HEK293 (cell line): ENCODE results near the gene UBB.
A peak's percentile ranks its signal among the peaks of the same experiment; 100 is the strongest.

ENCODE experiments used
- IKZF3 ChIP-seq: fragments of 450-650 bp; IDR thresholded peaks from 2 replicates; pipeline ENCODE4 v1.5.0; 2018; ENCODE audit warnings: missing biosample characterization, mild to moderate bottlenecking, missing genetic modification characterization, moderate library complexity
- MEIS1 ChIP-seq: sonication (generic); formaldehyde crosslinking; IDR thresholded peaks from 2 replicates; pipeline ENCODE4 v1.8.1; 2022; ENCODE audit warnings: missing genetic modification reagents, mild to moderate bottlenecking, borderline replicate concordance
- MYNN ChIP-seq: fragments of 450-650 bp; formaldehyde crosslinking; IDR thresholded peaks from 2 replicates; pipeline ENCODE4 v1.5.1; 2016; ENCODE audit warnings: missing biosample characterization, missing genetic modification characterization, borderline replicate concordance
- SALL2 ChIP-seq: fragments of 450-650 bp; formaldehyde crosslinking; IDR thresholded peaks from 2 replicates; pipeline ENCODE4 v1.5.0; 2017; ENCODE audit warnings: missing biosample characterization, mild to moderate bottlenecking, missing genetic modification characterization, borderline replicate concordance
- SP3 ChIP-seq: fragments of 450-650 bp; formaldehyde crosslinking; IDR thresholded peaks from 2 replicates; pipeline ENCODE4 v1.5.1; 2016; ENCODE audit warnings: missing biosample characterization, missing genetic modification characterization
- SP7 ChIP-seq: fragments of 450-650 bp; formaldehyde crosslinking; IDR thresholded peaks from 2 replicates; pipeline ENCODE4 v1.5.1; 2016; ENCODE audit warnings: missing biosample characterization, missing genetic modification characterization
- TRIM28 ChIP-seq: IDR thresholded peaks from 2 replicates; pipeline ENCODE4 v1.6.1; 2011; ENCODE audit warnings: low read length, control low read depth, borderline replicate concordance
- WT1 ChIP-seq: fragments of 450-650 bp; formaldehyde crosslinking; IDR thresholded peaks from 2 replicates; pipeline ENCODE4 v1.5.1; 2016; ENCODE audit warnings: missing biosample characterization, missing genetic modification characterization
- YY2 ChIP-seq: fragments of 450-650 bp; formaldehyde crosslinking; IDR thresholded peaks from 2 replicates; pipeline ENCODE4 v1.5.1; 2016; ENCODE audit warnings: missing biosample characterization, missing genetic modification characterization
- ZBTB7A ChIP-seq: fragments of 450-650 bp; formaldehyde crosslinking; IDR thresholded peaks from 2 replicates; pipeline ENCODE4 v1.5.1; 2016; ENCODE audit warnings: low read depth, missing biosample characterization, missing genetic modification characterization
- ZBTB8A ChIP-seq: fragments of 450-650 bp; formaldehyde crosslinking; IDR thresholded peaks from 2 replicates; pipeline ENCODE4 v1.5.1; 2016; ENCODE audit warnings: missing biosample characterization, missing genetic modification characterization
- ZNF112 ChIP-seq: fragments of 450-650 bp; formaldehyde crosslinking; IDR thresholded peaks from 2 replicates; pipeline ENCODE4 v1.5.0; 2017; ENCODE audit warnings: missing biosample characterization, missing genetic modification characterization
- ZNF132 ChIP-seq: fragments of 450-650 bp; formaldehyde crosslinking; IDR thresholded peaks from 2 replicates; pipeline ENCODE4 v1.5.1; 2017; ENCODE audit warnings: missing biosample characterization, missing genetic modification characterization, borderline replicate concordance
- ZNF140 ChIP-seq: fragments of 450-650 bp; formaldehyde crosslinking; IDR thresholded peaks from 2 replicates; pipeline ENCODE4 v1.5.1; 2016; ENCODE audit warnings: missing biosample characterization, missing genetic modification characterization
- ZNF146 ChIP-seq: fragments of 450-650 bp; formaldehyde crosslinking; IDR thresholded peaks from 2 replicates; pipeline ENCODE4 v1.5.1; 2016; ENCODE audit warnings: missing biosample characterization, missing genetic modification characterization
- ZNF155 ChIP-seq: fragments of 450-650 bp; formaldehyde crosslinking; IDR thresholded peaks from 2 replicates; pipeline ENCODE4 v1.5.1; 2016; ENCODE audit warnings: missing biosample characterization, missing genetic modification characterization
- ZNF223 ChIP-seq: fragments of 450-650 bp; formaldehyde crosslinking; IDR thresholded peaks from 2 replicates; pipeline ENCODE4 v1.5.1; 2016; ENCODE audit warnings: missing biosample characterization, missing genetic modification characterization
- ZNF350 ChIP-seq: fragments of 450-650 bp; formaldehyde crosslinking; IDR thresholded peaks from 2 replicates; pipeline ENCODE4 v1.5.0; 2017; ENCODE audit warnings: missing biosample characterization, mild to moderate bottlenecking, missing genetic modification characterization
- ZNF354C ChIP-seq: fragments of 450-650 bp; formaldehyde crosslinking; IDR thresholded peaks from 2 replicates; pipeline ENCODE4 v1.5.1; 2016; ENCODE audit warnings: missing biosample characterization, missing genetic modification characterization, low read depth, borderline replicate concordance
- ZNF426 ChIP-seq: fragments of 450-650 bp; formaldehyde crosslinking; IDR thresholded peaks from 2 replicates; pipeline ENCODE4 v1.5.1; 2017; ENCODE audit warnings: missing biosample characterization, missing genetic modification characterization, mild to moderate bottlenecking, inconsistent platforms, moderate library complexity
- ZNF623 ChIP-seq: fragments of 450-650 bp; formaldehyde crosslinking; IDR thresholded peaks from 2 replicates; pipeline ENCODE4 v1.5.1; 2016; ENCODE audit warnings: missing biosample characterization, missing genetic modification characterization
- ZNF76 ChIP-seq: fragments of 450-650 bp; formaldehyde crosslinking; IDR thresholded peaks from 2 replicates; pipeline ENCODE4; 2016; ENCODE audit warnings: low read depth, missing biosample characterization, missing genetic modification characterization, borderline replicate concordance
- ZNF785 ChIP-seq: fragments of 450-650 bp; formaldehyde crosslinking; IDR thresholded peaks from 2 replicates; pipeline ENCODE4 v1.5.1; 2016; ENCODE audit warnings: missing biosample characterization, missing genetic modification characterization
- ZNF830 ChIP-seq: fragments of 450-650 bp; IDR thresholded peaks from 2 replicates; pipeline ENCODE4 v1.5.0; 2018; ENCODE audit warnings: missing biosample characterization, missing genetic modification characterization, low read depth, mild to moderate bottlenecking, moderate library complexity
- ZSCAN23 ChIP-seq: fragments of 450-650 bp; formaldehyde crosslinking; IDR thresholded peaks from 2 replicates; pipeline ENCODE4 v1.5.1; 2016; ENCODE audit warnings: missing biosample characterization, missing genetic modification characterization
- TF ChIP-seq, protein P1 (sequence below): fragments of 450-650 bp; formaldehyde crosslinking; IDR thresholded peaks from 2 replicates; pipeline ENCODE4 v1.5.1; 2017; ENCODE audit warnings: missing biosample characterization, missing genetic modification characterization
- TF ChIP-seq, protein P2 (sequence below): fragments of 450-650 bp; IDR thresholded peaks from 2 replicates; pipeline ENCODE4 v1.5.1; 2018; ENCODE audit warnings: missing biosample characterization, mild to moderate bottlenecking, missing genetic modification characterization
- TF ChIP-seq, protein P3 (sequence below): fragments of 450-650 bp; formaldehyde crosslinking; IDR thresholded peaks from 2 replicates; pipeline ENCODE4 v1.5.1; 2017; ENCODE audit warnings: missing biosample characterization, missing genetic modification characterization
- TF ChIP-seq, protein P4 (sequence below): fragments of 450-650 bp; formaldehyde crosslinking; IDR thresholded peaks from 2 replicates; pipeline ENCODE4 v1.5.1; 2016; ENCODE audit warnings: missing biosample characterization, missing genetic modification characterization
- TF ChIP-seq, protein P5 (sequence below): fragments of 450-650 bp; formaldehyde crosslinking; IDR thresholded peaks from 2 replicates; pipeline ENCODE4 v1.5.1; 2016; ENCODE audit warnings: missing biosample characterization, missing genetic modification characterization
- TF ChIP-seq, protein P6 (sequence below): fragments of 450-650 bp; formaldehyde crosslinking; IDR thresholded peaks from 2 replicates; pipeline ENCODE4 v1.5.1; 2016; ENCODE audit warnings: missing biosample characterization, missing genetic modification characterization

Gene UBB

DNA sequence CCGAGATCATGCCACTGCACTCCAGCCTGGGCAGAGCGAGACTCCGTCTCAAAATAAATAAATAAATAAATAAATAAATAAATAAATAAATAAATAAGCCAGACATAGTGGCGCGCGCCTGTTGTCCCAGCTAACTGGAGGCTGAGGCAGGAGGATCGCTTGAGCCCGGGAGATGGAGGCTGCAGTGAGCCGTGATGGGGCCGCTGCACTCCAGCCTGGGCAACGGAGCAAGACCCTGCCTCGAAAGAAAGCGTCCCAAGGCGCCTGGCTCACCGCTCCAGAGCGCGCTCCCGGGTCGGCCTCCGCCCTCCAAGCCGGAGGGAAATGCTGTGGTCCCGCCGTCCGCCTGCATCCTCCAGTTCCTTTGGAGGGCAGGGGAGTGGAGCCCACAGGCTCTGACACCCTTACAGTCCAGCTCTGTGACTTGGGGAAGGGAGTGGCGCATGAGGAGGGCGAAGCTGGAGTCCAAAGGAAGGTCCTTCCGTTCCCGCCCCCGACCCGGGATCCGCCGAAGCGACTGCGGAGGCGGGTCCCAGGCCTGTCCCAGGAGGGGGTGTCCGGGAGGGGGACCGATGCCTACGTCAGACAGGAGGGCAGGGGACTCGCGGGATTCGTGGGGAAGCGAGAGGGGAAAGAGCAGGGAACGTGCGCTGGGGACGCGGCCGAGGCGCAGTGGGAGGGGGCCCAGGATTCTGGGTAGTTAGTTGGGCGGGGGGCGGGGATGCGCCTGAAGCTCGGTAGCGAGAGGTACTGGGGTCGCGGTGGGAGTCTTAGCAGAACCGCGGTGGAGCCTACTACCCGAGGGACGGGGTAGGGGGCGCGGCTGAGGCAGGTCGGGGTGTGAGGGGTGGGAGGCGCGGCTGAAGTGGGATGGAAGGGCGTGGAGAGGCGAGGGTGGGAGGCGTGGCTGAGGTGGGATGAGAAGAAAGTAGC is 26.1 kb downstream of the UBB start (continued):
- TF ChIP-seq ZBTB8A (tag by site-specific recombination) (peak; percentile 87), ZSCAN23 (tag by site-specific recombination) (0 out of 2 replicates have a peak, but pooled peaks have one; percentile 65), SALL2 (tag by site-specific recombination) (no peak), ZNF785 (tag by site-specific recombination) (no peak), ZBTB7A (no peak), ZNF140 (tag by site-specific recombination) (peak; percentile 95), ZNF223 (tag by site-specific recombination) (peak; percentile 87), ZNF350 (no peak), YY2 (tag by site-specific recombination) (no peak), IKZF3 (tag by site-specific recombination) (peak; percentile 61; the same call in 1 of the 2 replicates), MEIS1 (CRISPR knock-in tag) (no peak), ZNF146 (tag by site-specific recombination) (0 out of 2 replicates have a peak, but pooled peaks have one; percentile 14), MYNN (peak; percentile 41; the same call in 1 of the 2 replicates), ZNF830 (tag by site-specific recombination) (no peak), ZNF112 (tag by site-specific recombination) (no peak), ZNF132 (no peak), ZNF76 (tag by site-specific recombination) (peak; percentile 76), WT1 (no peak; the same call in 1 of the 2 replicates), ZNF426 (tag by site-specific recombination) (peak; percentile 97), ZNF155 (tag by site-specific recombination) (peak; percentile 91; the same call in 1 of the 2 replicates), ZNF354C (tag by site-specific recombination) (peak; percentile 87; the same call in 1 of the 2 replicates), ZNF623 (tag by site-specific recombination) (peak; percentile 82), TRIM28 (no peak), SP7 (tag by site-specific recombination) (peak; percentile 72), SP3 (tag by site-specific recombination) (peak; percentile 54)
- TF ChIP-seq, protein P1, sequence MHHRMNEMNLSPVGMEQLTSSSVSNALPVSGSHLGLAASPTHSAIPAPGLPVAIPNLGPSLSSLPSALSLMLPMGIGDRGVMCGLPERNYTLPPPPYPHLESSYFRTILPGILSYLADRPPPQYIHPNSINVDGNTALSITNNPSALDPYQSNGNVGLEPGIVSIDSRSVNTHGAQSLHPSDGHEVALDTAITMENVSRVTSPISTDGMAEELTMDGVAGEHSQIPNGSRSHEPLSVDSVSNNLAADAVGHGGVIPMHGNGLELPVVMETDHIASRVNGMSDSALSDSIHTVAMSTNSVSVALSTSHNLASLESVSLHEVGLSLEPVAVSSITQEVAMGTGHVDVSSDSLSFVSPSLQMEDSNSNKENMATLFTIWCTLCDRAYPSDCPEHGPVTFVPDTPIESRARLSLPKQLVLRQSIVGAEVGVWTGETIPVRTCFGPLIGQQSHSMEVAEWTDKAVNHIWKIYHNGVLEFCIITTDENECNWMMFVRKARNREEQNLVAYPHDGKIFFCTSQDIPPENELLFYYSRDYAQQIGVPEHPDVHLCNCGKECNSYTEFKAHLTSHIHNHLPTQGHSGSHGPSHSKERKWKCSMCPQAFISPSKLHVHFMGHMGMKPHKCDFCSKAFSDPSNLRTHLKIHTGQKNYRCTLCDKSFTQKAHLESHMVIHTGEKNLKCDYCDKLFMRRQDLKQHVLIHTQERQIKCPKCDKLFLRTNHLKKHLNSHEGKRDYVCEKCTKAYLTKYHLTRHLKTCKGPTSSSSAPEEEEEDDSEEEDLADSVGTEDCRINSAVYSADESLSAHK, result peak; percentile 54; the same call in 1 of the 2 replicates
- TF ChIP-seq, protein P2, sequence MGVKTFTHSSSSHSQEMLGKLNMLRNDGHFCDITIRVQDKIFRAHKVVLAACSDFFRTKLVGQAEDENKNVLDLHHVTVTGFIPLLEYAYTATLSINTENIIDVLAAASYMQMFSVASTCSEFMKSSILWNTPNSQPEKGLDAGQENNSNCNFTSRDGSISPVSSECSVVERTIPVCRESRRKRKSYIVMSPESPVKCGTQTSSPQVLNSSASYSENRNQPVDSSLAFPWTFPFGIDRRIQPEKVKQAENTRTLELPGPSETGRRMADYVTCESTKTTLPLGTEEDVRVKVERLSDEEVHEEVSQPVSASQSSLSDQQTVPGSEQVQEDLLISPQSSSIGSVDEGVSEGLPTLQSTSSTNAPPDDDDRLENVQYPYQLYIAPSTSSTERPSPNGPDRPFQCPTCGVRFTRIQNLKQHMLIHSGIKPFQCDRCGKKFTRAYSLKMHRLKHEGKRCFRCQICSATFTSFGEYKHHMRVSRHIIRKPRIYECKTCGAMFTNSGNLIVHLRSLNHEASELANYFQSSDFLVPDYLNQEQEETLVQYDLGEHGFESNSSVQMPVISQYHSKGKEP (tag by site-specific recombination), result no peak
- TF ChIP-seq, protein P3, sequence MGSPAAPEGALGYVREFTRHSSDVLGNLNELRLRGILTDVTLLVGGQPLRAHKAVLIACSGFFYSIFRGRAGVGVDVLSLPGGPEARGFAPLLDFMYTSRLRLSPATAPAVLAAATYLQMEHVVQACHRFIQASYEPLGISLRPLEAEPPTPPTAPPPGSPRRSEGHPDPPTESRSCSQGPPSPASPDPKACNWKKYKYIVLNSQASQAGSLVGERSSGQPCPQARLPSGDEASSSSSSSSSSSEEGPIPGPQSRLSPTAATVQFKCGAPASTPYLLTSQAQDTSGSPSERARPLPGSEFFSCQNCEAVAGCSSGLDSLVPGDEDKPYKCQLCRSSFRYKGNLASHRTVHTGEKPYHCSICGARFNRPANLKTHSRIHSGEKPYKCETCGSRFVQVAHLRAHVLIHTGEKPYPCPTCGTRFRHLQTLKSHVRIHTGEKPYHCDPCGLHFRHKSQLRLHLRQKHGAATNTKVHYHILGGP (tag by site-specific recombination), result no peak
- TF ChIP-seq, protein P4, sequence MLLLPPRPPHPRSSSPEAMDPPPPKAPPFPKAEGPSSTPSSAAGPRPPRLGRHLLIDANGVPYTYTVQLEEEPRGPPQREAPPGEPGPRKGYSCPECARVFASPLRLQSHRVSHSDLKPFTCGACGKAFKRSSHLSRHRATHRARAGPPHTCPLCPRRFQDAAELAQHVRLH (tag by site-specific recombination), result peak; percentile 74; the same call in 1 of the 2 replicates
- TF ChIP-seq, protein P5, sequence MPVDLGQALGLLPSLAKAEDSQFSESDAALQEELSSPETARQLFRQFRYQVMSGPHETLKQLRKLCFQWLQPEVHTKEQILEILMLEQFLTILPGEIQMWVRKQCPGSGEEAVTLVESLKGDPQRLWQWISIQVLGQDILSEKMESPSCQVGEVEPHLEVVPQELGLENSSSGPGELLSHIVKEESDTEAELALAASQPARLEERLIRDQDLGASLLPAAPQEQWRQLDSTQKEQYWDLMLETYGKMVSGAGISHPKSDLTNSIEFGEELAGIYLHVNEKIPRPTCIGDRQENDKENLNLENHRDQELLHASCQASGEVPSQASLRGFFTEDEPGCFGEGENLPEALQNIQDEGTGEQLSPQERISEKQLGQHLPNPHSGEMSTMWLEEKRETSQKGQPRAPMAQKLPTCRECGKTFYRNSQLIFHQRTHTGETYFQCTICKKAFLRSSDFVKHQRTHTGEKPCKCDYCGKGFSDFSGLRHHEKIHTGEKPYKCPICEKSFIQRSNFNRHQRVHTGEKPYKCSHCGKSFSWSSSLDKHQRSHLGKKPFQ, result peak; percentile 65
- TF ChIP-seq, protein P6, sequence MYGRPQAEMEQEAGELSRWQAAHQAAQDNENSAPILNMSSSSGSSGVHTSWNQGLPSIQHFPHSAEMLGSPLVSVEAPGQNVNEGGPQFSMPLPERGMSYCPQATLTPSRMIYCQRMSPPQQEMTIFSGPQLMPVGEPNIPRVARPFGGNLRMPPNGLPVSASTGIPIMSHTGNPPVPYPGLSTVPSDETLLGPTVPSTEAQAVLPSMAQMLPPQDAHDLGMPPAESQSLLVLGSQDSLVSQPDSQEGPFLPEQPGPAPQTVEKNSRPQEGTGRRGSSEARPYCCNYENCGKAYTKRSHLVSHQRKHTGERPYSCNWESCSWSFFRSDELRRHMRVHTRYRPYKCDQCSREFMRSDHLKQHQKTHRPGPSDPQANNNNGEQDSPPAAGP (tag by site-specific recombination), result 0 out of 2 replicates have a peak, but pooled peaks have one; percentile 22
